Central memory CD8-positive, alpha-beta T cell (primary cell): ENCODE results near the gene DTWD2.
"Not testable (repeated sequence)": the region's sequence is repeated elsewhere in the genome, so short reads cannot be mapped to it uniquely, and the experiment has no call there.

ENCODE experiments used
- ATAC-seq: fragments of 150-1000 bp; cut with Tn5 transposase; replicated peaks from 2 replicates; pipeline ENCODE4 v1.10.0; 2022; ENCODE audit warnings: mild to moderate bottlenecking, moderate FRiP score, moderate number of reproducible peaks; ENCODE audit not compliant: poor library complexity, severe bottlenecking; ENCODE audit errors: extremely low read depth
- DNase-seq, 2 donors: peaks; one replicate each; pipeline ENCODE4 v3.0.0; 2021; ENCODE audit warnings: low spot score in 2 of 2
- H3K27ac Mint-ChIP-seq: one replicate; pipeline ENCODE4 v1.8.0; 2022; ENCODE audit warnings: low read depth, mild to moderate bottlenecking, moderate library complexity, mixed read lengths
- H3K27me3 Mint-ChIP-seq: one replicate; pipeline ENCODE4 v1.8.0; 2022; ENCODE audit warnings: mixed read lengths
- H3K36me3 Mint-ChIP-seq: one replicate; pipeline ENCODE4 v1.8.0; 2022; ENCODE audit warnings: mild to moderate bottlenecking, moderate library complexity, mixed read lengths; ENCODE audit not compliant: insufficient read depth
- H3K4me1 Mint-ChIP-seq: one replicate; pipeline ENCODE4 v1.8.0; 2022; ENCODE audit warnings: mixed read lengths
- H3K4me3 Mint-ChIP-seq: one replicate; pipeline ENCODE4 v1.8.0; 2022; ENCODE audit warnings: mild to moderate bottlenecking, moderate library complexity, mixed read lengths
- H3K9me3 Mint-ChIP-seq: one replicate; pipeline ENCODE4 v1.8.0; 2022; ENCODE audit warnings: mixed read lengths

The DTWD2 gene

DNA sequence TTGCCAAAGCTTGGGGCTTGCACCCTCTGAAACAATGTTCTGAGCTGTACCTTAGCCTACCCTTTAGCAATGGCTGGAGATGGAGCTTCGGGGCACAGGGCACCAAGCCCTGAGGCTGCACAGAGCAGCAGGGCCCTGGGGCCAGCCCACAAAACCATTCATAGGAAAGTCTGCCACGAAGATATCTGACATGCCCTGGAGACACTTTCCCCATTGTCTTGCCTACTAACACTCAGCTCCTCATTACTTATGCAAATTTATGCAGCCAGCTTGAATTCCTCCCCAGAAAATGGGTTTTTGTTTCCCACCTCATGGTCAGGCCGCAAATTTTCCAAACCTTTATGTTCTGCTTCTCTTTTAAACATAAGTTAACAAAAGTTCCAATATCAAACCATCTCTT is 105.7 kb downstream of the DTWD2 start:
- H3K27me3 Mint-ChIP-seq: no peaks in the 10 kb centered on the region
- ATAC-seq (no peak), DNase-seq (no peak)
- H3K4me3 Mint-ChIP-seq: no peak overlapping the region
- peaks cover 10% of the 10 kb centered on the region for H3K9me3 Mint-ChIP-seq
- no peaks in the 10 kb centered on the region for H3K4me1 Mint-ChIP-seq
- H3K27ac Mint-ChIP-seq: no peak overlapping the region
- H3K36me3 Mint-ChIP-seq: no peaks in the 10 kb centered on the region

DNA sequence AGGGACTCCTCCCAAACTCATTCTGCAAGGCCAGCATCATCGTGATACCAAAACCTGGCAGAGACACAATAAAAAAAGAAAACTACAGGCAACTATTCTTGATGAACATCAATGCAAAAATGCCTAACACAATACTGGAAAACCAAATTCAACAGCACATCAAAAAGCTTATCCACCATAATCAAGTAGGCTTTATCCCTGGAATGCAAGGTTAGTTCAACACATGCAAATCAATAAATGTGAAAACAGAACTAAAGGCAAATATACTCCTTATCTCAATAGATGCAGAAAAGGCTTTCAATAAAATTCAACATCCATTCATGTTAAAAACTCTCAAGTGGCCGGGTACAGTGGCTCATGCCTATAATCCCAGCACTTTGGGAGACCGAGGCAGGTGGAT is 111.5 kb downstream of the DTWD2 start:
- not testable (repeated sequence) for H3K4me3 Mint-ChIP-seq, ATAC-seq, H3K36me3 Mint-ChIP-seq, DNase-seq, H3K27ac Mint-ChIP-seq, H3K4me1 Mint-ChIP-seq, H3K27me3 Mint-ChIP-seq
- peaks cover 39% of the 10 kb centered on the region for H3K9me3 Mint-ChIP-seq

- Mint-ChIP-seq H3K27ac (no peak overlapping the region), H3K9me3 (peaks cover 34% of the 10 kb centered on the region), H3K4me3 (no peak overlapping the region), H3K4me1 (peaks cover 5% of the 10 kb centered on the region), H3K27me3 (no peaks in the 10 kb centered on the region), H3K36me3 (peaks cover 2% of the 10 kb centered on the region)
- ATAC-seq (no peak), DNase-seq (no peak)
Measured at GRCh38 chr5:118875131-118875530, 113.2 kb downstream of the DTWD2 start.

DNA sequence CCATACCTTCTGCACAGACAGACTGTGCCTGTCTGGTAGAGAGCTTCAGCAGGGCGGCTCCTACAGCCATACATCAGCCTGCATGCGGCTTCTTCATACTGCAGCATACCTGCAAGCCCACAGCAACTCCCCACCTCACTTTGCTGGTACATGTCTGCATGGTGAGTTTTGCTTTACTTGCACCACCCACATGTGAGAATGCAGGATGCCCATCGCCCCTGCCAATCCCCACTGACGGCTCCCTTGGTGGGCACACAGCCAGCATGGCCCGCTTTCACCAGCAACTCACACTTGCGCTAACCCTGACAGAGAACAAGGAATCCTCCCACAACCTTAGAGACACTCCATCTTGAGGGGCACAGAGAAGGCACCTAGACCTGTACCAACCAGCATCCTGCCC is 114.9 kb downstream of the DTWD2 start:
- Mint-ChIP-seq H3K27ac (no peak overlapping the region), H3K4me1 (peaks cover 5% of the 10 kb centered on the region), H3K4me3 (no peak overlapping the region), H3K27me3 (no peaks in the 10 kb centered on the region), H3K36me3 (peaks cover 2% of the 10 kb centered on the region), H3K9me3 (peaks cover 34% of the 10 kb centered on the region)
- no peak for DNase-seq
- ATAC-seq: no peak

DNA sequence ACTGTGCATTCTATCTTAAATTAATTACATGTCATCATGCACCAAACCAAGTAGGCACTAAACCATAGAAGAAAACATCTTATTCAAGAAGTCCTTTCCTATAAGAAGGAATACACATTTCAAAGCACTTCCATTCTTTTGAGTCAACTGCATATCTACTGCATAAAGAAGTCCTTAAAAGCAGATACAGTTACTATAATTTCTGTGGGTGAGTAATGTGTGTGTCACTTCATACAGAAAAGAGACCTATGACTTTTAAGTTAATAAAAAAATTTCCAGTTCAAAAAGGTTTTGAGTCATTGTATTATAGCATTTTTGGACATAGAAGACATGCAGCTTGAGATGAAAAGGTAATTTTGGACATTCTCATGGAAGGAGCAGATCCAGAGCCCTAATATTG is 125.0 kb downstream of the DTWD2 start:
- Mint-ChIP-seq H3K4me1 (no peaks in the 10 kb centered on the region), H3K27me3 (no peaks in the 10 kb centered on the region), H3K36me3 (no peaks in the 10 kb centered on the region), H3K4me3 (no peak overlapping the region), H3K27ac (no peak overlapping the region), H3K9me3 (no peaks in the 10 kb centered on the region)
- ATAC-seq: no peak
- no peak for DNase-seq

GRCh38 chr5:118862596-118862995 is 125.8 kb downstream of the DTWD2 start:
- Mint-ChIP-seq H3K9me3 (no peaks in the 10 kb centered on the region), H3K4me1 (no peaks in the 10 kb centered on the region), H3K27ac (no peak overlapping the region), H3K36me3 (no peaks in the 10 kb centered on the region), H3K27me3 (no peaks in the 10 kb centered on the region), H3K4me3 (no peak overlapping the region)
- no peak for ATAC-seq
- no peak for DNase-seq

GRCh38 chr5:118857700-118858099 is 130.6 kb downstream of the DTWD2 start:
- H3K9me3 Mint-ChIP-seq: peaks cover 9% of the 10 kb centered on the region
- no peak overlapping the region for H3K27ac Mint-ChIP-seq
- no peaks in the 10 kb centered on the region for H3K36me3 Mint-ChIP-seq
- H3K27me3 Mint-ChIP-seq: no peaks in the 10 kb centered on the region
- H3K4me1 Mint-ChIP-seq: no peaks in the 10 kb centered on the region
- no peak overlapping the region for H3K4me3 Mint-ChIP-seq
- ATAC-seq: no peak
- no peak for DNase-seq

DNA sequence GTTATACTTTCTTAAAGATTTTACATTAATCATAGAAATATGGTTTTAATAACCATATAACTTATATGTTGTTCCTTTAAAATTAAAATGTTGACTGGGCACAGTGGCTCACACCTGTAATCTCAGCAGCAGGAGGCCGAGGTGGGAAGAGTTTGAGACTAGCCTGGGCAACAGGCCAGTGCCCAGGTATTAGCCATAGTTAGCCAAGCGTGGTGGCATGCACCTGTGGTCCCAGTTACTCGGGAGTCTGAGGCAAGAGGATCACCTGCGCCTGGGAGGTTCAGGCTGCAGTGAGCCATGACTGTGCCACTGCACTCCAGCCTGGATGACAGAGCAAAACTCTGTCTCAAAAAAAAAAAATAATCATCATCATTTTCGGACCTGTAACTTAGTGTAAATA is 133.5 kb downstream of the DTWD2 start:
- Mint-ChIP-seq H3K9me3 (peaks cover 16% of the 10 kb centered on the region), H3K4me3 (no peak overlapping the region), H3K27me3 (no peaks in the 10 kb centered on the region), H3K4me1 (no peaks in the 10 kb centered on the region), H3K36me3 (no peaks in the 10 kb centered on the region), H3K27ac (no peak overlapping the region)
- DNase-seq: no peak
- no peak for ATAC-seq

- H3K4me3 Mint-ChIP-seq, H3K36me3 Mint-ChIP-seq, ATAC-seq, H3K27ac Mint-ChIP-seq, DNase-seq, H3K27me3 Mint-ChIP-seq, H3K4me1 Mint-ChIP-seq: not testable (repeated sequence)
- H3K9me3 Mint-ChIP-seq: peaks cover 16% of the 10 kb centered on the region
Measured at GRCh38 chr5:118851785-118852184, 136.6 kb downstream of the DTWD2 start.

DNA sequence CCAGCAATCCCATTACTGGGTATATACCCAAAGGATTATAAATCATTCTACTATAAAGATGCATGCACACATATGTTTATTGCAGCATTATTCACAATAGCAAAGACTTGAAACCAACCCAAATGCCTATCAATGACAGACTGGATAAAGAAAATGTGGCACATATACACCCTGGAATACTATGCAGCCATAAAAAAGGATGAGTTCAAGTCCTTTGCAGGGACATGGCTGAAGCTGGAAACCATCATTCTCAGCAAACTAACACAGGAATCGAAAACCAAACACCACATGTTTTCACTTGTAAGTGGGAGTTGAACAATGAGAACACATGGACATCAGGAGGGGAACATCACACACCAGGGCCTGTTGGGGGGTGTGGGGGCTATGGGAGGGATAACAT is 138.8 kb downstream of the DTWD2 start:
- not testable (repeated sequence) for H3K27ac Mint-ChIP-seq, ATAC-seq, H3K4me3 Mint-ChIP-seq, H3K27me3 Mint-ChIP-seq, H3K36me3 Mint-ChIP-seq, H3K4me1 Mint-ChIP-seq, DNase-seq
- H3K9me3 Mint-ChIP-seq: peaks cover 16% of the 10 kb centered on the region

GRCh38 chr5:118844351-118844750 is 144.0 kb downstream of the DTWD2 start:
- H3K9me3 Mint-ChIP-seq: no peaks in the 10 kb centered on the region
- ATAC-seq (no peak), DNase-seq (no peak)
- H3K4me1 Mint-ChIP-seq: no peaks in the 10 kb centered on the region
- H3K36me3 Mint-ChIP-seq: no peaks in the 10 kb centered on the region
- no peak overlapping the region for H3K4me3 Mint-ChIP-seq
- H3K27me3 Mint-ChIP-seq: no peaks in the 10 kb centered on the region
- no peak overlapping the region for H3K27ac Mint-ChIP-seq

DNA sequence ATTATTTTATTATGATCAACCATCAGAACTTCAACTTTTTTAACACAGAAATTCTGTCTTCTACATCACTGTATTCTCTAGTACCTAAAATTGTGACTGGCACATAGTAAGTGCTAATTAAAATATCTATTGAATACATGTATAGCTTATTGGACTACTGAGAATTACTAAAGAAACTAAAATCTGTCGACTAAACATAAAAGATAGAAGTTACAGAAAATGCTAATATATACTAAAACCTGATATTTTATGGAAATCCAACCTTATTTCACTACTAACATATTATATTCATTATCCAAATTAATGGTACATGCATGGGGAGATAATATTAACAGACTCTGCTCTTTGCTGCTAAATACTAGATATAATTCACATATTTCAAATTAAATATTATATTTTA is 153.6 kb downstream of the DTWD2 start:
- no peak for ATAC-seq
- Mint-ChIP-seq H3K27me3 (no peaks in the 10 kb centered on the region), H3K27ac (no peak overlapping the region), H3K36me3 (peaks cover 3% of the 10 kb centered on the region), H3K4me3 (no peak overlapping the region), H3K4me1 (no peaks in the 10 kb centered on the region), H3K9me3 (no peaks in the 10 kb centered on the region)
- DNase-seq: no peak

DNA sequence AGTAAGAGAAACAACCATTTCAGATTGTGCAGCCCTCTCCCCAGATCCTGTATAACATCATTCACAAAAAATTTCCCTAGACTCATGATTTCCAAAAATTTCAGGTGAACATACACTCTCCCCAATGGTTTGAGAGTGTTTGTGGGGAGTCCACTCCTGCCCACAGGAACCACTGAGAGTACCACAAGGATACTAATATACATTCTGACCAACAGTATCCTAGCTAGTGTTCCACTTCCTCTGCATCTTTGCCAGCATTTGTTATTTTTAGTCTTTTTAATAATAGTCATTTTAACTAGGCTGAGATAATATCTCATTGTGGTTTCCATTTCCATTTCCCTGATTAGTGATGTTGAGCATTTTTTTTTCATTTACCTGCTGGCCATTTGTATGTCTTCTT is 155.4 kb downstream of the DTWD2 start:
- peaks cover 3% of the 10 kb centered on the region for H3K36me3 Mint-ChIP-seq
- ATAC-seq (no peak), DNase-seq (no peak)
- H3K27ac Mint-ChIP-seq: no peak overlapping the region
- H3K4me3 Mint-ChIP-seq: no peak overlapping the region
- no peaks in the 10 kb centered on the region for H3K4me1 Mint-ChIP-seq
- H3K9me3 Mint-ChIP-seq: no peaks in the 10 kb centered on the region
- no peaks in the 10 kb centered on the region for H3K27me3 Mint-ChIP-seq

DNA sequence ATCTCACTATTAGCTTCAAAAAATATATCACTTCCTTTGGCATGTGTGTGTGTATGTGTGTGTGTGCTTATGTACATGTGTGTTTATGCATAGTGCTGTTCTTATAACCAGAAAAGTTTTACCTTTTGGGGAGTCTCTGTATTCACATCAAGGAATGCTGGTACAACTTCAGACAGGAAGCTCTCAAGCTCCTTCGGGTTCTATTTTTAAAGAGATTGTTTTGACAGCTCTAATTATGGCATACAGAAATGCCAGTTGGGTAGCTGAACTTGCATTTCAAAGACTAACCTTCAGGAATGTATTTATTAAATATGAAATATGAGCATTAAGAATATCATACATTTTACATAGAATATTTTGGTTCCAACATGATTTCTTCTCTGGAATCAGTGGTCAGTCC is 163.1 kb downstream of the DTWD2 start:
- Mint-ChIP-seq H3K4me3 (no peak overlapping the region), H3K4me1 (no peaks in the 10 kb centered on the region), H3K36me3 (no peaks in the 10 kb centered on the region), H3K27me3 (no peaks in the 10 kb centered on the region), H3K9me3 (no peaks in the 10 kb centered on the region), H3K27ac (no peak overlapping the region)
- ATAC-seq (no peak), DNase-seq (no peak)
